Endothelial cell of umbilical vein (primary cell): ENCODE results near the gene NAA10. TPM values are rescaled to one million over a fixed set of nuclear protein-coding genes. Genes with fewer than 3 reads are reported as not detected.
A peak's percentile ranks its signal among the peaks of the same experiment; 100 is the strongest.

Experiments
- BruUV-seq: library from RNA; stranded (reverse); fragments of 400-500 nt; replicated peaks from 2 replicates; lab custom pipeline; 2021; lab: Mats Ljungman, UMichigan
- CTCF ChIA-PET: fragments of 300-600, 350-600 bp; sonication (Branson Sonifier 250); formaldehyde crosslinking; loops from one replicate; lab custom pipeline; 2021; ENCODE audit warnings: antibody characterized with exemption, inconsistent platforms; lab: Charles Lee
- POLR2A ChIA-PET: fragments of 300-600, 350-600 bp; sonication (Branson Sonifier 250); formaldehyde crosslinking; loops from one replicate; lab custom pipeline; 2021; ENCODE audit warnings: antibody characterized with exemption, inconsistent platforms; lab: Charles Lee
- DNase-seq: peaks from one replicate; pipeline ENCODE4 v3.0.0-alpha.2; 2011; ENCODE audit warnings: low read depth, low spot score
- FAIRE-seq: peaks from 2 replicates; lab custom pipeline; 2011; peaks lifted over from hg19 to GRCh38; lab: Jason Lieb, UNC
- H2AFZ ChIP-seq: 2 replicates; pipeline ENCODE4 v1.6.0; 2012; ENCODE audit warnings: low read depth, low read length, control low read depth, inconsistent platforms
- H3K27ac ChIP-seq: 2 replicates; pipeline ENCODE4 v1.5.1; 2011; ENCODE audit warnings: low read depth, mild to moderate bottlenecking, control low read depth, low read length, moderate library complexity; ENCODE audit not compliant: insufficient read depth
- H3K27me3 ChIP-seq, 2 experiments: 2 replicates each; pipeline versions ENCODE4 v1.6.0 to v1.6.1; 2011; ENCODE audit warnings: low read length in 2 of 2, mixed read lengths in 1 of 2; ENCODE audit not compliant: control insufficient read depth in 2 of 2, insufficient read depth in 2 of 2
- H3K36me3 ChIP-seq, 2 experiments: 2 replicates in 1 of 2; 3 replicates in 1 of 2; pipeline ENCODE4 v1.5.1; 2011; ENCODE audit warnings: low read length in 2 of 2, mild to moderate bottlenecking in 1 of 2, moderate library complexity in 1 of 2; ENCODE audit not compliant: control insufficient read depth in 2 of 2, insufficient read depth in 2 of 2; ENCODE audit errors: extremely low read depth in 1 of 2
- H3K4me1 ChIP-seq: 3 replicates; pipeline ENCODE4 v1.5.1; 2011; ENCODE audit warnings: mild to moderate bottlenecking, low read length; ENCODE audit not compliant: control insufficient read depth, insufficient read depth; ENCODE audit errors: extremely low read depth
- H3K4me2 ChIP-seq: 2 replicates; pipeline ENCODE4 v1.6.1; 2011; ENCODE audit warnings: low read length, control low read depth, mixed read lengths; ENCODE audit not compliant: insufficient read depth
- H3K4me3 ChIP-seq, 3 experiments: fragments of 200-600 bp in 1 of 3; sonication (generic), shearing (Covaris generic) in 1 of 3; replicated peaks in 1 of 3; 2 replicates each; pipeline ENCODE4 v1.5.1; 2011 to 2016; ENCODE audit warnings: control low read depth in 3 of 3, low read length in 3 of 3, mild to moderate bottlenecking in 2 of 3, inconsistent platforms in 1 of 3, low read depth in 1 of 3, moderate library complexity in 1 of 3; ENCODE audit not compliant: insufficient read depth in 1 of 3
- H3K79me2 ChIP-seq: 2 replicates; pipeline ENCODE4 v1.6.0; 2012; ENCODE audit warnings: low read length, inconsistent platforms; ENCODE audit not compliant: control insufficient read depth, insufficient read depth
- H3K9ac ChIP-seq: replicated peaks from 2 replicates; pipeline ENCODE3; 2011; ENCODE audit warnings: low read length, control low read depth; ENCODE audit not compliant: insufficient read depth; ENCODE audit errors: extremely low read depth
- H3K9me1 ChIP-seq: replicated peaks from 3 replicates; pipeline ENCODE4 v1.6.0; 2011; ENCODE audit warnings: mild to moderate bottlenecking, low read length; ENCODE audit not compliant: control insufficient read depth, insufficient read depth; ENCODE audit errors: extremely low read depth
- H3K9me3 ChIP-seq: replicated peaks from 2 replicates; pipeline ENCODE4 v1.5.1; 2012; ENCODE audit warnings: low read length, inconsistent platforms; ENCODE audit not compliant: control insufficient read depth, insufficient read depth
- H4K20me1 ChIP-seq: replicated peaks from 2 replicates; pipeline ENCODE3; 2011; ENCODE audit warnings: mild to moderate bottlenecking, low read length; ENCODE audit not compliant: control insufficient read depth, insufficient read depth; ENCODE audit errors: extremely low read depth
- EZH2 ChIP-seq: IDR thresholded peaks from 2 replicates; pipeline ENCODE4 v1.6.1; 2012; ENCODE audit warnings: borderline replicate concordance, low read depth, mild to moderate bottlenecking, moderate library complexity, low read length, inconsistent platforms; ENCODE audit not compliant: severe bottlenecking
- FOS ChIP-seq: IDR thresholded peaks from 2 replicates; pipeline ENCODE4 v1.6.1; 2011; ENCODE audit warnings: mild to moderate bottlenecking, low read length, moderate library complexity, borderline replicate concordance; ENCODE audit not compliant: insufficient read depth
- GATA2 ChIP-seq: IDR thresholded peaks from 2 replicates; pipeline ENCODE4 v1.7.0; 2011; ENCODE audit warnings: low read depth, mild to moderate bottlenecking, moderate library complexity, mixed read lengths, low read length; ENCODE audit not compliant: insufficient read length, insufficient read depth
- JUN ChIP-seq: IDR thresholded peaks from 2 replicates; pipeline ENCODE4 v1.6.1; 2011; ENCODE audit warnings: borderline replicate concordance, low read depth; ENCODE audit not compliant: insufficient read length, insufficient read depth
- MAX ChIP-seq: IDR thresholded peaks from 2 replicates; pipeline ENCODE4 v1.6.1; 2011; ENCODE audit not compliant: insufficient read depth, insufficient read length
- POLR2AphosphoS5 ChIP-seq: IDR thresholded peaks from 2 replicates; pipeline ENCODE4 v1.6.1; 2012; ENCODE audit warnings: low read depth, mild to moderate bottlenecking, control low read depth, low read length, moderate library complexity; ENCODE audit not compliant: insufficient read depth
- dilution Hi-C: fragments of 300-500 bp; cut with MboI; formaldehyde crosslinking; loops from one replicate; pipeline ENCODE4 v1.15.0; 2019; ENCODE audit warnings: low sequenced_read_pairs; ENCODE audit not compliant: extremely low pct_ligation_motif_present
- intact Hi-C: fragments of 100-400 bp; cut with micrococcal nuclease; formaldehyde crosslinking; loops from one replicate; pipeline ENCODE4 v1.10.0; 2022
- polyA plus RNA-seq, 4 experiments: library from polyadenylated mRNA; depleted of rRNA in 3 of 4; stranded (reverse) in 3 of 4; unstranded in 1 of 4; fragments of >200 nt; gene quantifications; 2 replicates each; pipeline versions ENCODE4 v1.2.1 to v1.2.3, GENCODE V29; 2011 to 2012; ENCODE audit warnings: missing spikeins in 1 of 4
- total RNA-seq: library from RNA; stranded (reverse); gene quantifications from 2 replicates; pipeline ENCODE4 v1.2.3, GENCODE V29; 2021

The NAA10 gene
- total and polyA plus RNA-seq, 2 donors (not counting 3 experiments of a cell fraction or from before 2014, with no cell fraction given): 141 to 144 TPM

GRCh38 chrX:153935326-153935851 is 552 bp upstream of the NAA10 start:
- Histone ChIP-seq H2AFZ (no peak overlapping the region), H3K4me1 (no peaks in the 10 kb centered on the region), H3K27ac (no peak overlapping the region), H3K36me3 (peaks cover 0 to 12% of the 10 kb centered on the region in 2 experiments), H3K9me3 (no peaks in the 10 kb centered on the region), H3K79me2 (peaks cover 28% of the 10 kb centered on the region), H3K4me3 (peak overlapping the region in 1 of 3 experiments; percentile 34), H3K27me3 (no peaks in the 10 kb centered on the region), H3K9ac (no peak overlapping the region), H4K20me1 (no peaks in the 10 kb centered on the region), H3K4me2 (no peak overlapping the region), H3K9me1 (no peaks in the 10 kb centered on the region)
- intact Hi-C loops: no loop called here
- DNase-seq: no peak
- TF ChIP-seq JUN: no peak
- TF ChIP-seq GATA2: no peak
- no peak for TF ChIP-seq POLR2AphosphoS5
- TF ChIP-seq EZH2: no peak
- ChIA-PET POLR2A (interaction anchor here (0.9 to 1.0 kb wide), 2 partner anchors 9 to 12 kb away, joined by 3 to 6 read pairs; partner anchors contain the start of gene RENBP), CTCF (interaction anchor here (3.4 to 3.5 kb wide), 2 partner anchors 12 to 13 kb away, joined by 29 to 30 read pairs; no protein-coding TSS in a partner anchor)
- dilution Hi-C loops: no loop called here
- BruUV-seq: no TSS peak
- no peak for FAIRE-seq

- H3K4me1 ChIP-seq: peaks cover 4% of the 10 kb centered on the region
- H2AFZ ChIP-seq: no peak overlapping the region
- no peaks in the 10 kb centered on the region for H3K9me3 ChIP-seq
- TF ChIP-seq GATA2 (no peak), MAX (no peak), FOS (no peak)
- peak overlapping the region; percentile 64 for H3K4me2 ChIP-seq
- peak; percentile 52 for FAIRE-seq
- POLR2A ChIA-PET: no interaction called here
- no peak for DNase-seq
- H3K27ac ChIP-seq: peak overlapping the region; percentile 44
- H4K20me1 ChIP-seq: no peaks in the 10 kb centered on the region
- peaks cover 0 to 14% of the 10 kb centered on the region in 2 experiments for H3K36me3 ChIP-seq
- TSS peak; percentile 25 for BruUV-seq
- H3K27me3 ChIP-seq: no peaks in the 10 kb centered on the region
- no peaks in the 10 kb centered on the region for H3K9me1 ChIP-seq
- H3K4me3 ChIP-seq: peak overlapping the region; percentile 33 to 57 (median 39)
- H3K79me2 ChIP-seq: peaks cover 28% of the 10 kb centered on the region
- dilution Hi-C loops: no loop called here
- peak overlapping the region; percentile 62 for H3K9ac ChIP-seq
- CTCF ChIA-PET: interaction anchor here (3.4 to 3.5 kb wide), 2 partner anchors 10 to 14 kb away, joined by 29 to 30 read pairs; no protein-coding TSS in a partner anchor
- intact Hi-C loops: no loop called here
These were observed 582 bp downstream of the NAA10 start for GRCh38 chrX:153934148-153934761.
